ENCODE data around the gene ALK.

DNA sequence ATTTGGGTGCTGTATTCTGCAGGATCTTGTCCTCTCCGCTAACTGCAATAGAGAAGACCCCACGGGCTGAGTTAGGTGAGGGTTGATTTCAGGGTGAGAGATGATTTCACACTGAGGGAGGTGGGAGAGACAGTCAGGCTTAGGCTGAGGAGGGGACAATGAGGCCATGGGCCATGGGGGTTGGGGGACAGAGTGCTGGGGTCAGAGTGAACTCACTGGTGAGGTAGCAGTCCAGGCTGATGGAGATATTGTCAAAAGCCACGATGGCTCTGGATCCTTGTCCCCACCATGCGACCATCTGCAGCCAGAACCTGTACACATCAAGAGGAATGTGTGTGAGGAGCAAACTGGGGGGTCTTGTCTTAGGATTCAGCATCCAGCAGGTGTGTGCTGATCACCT is 646.2 kb downstream of the ALK start:
- no peak for TF ChIP-seq POLR2A (IDR thresholded peaks at IDR 0.05)
- TF ChIP-seq, protein P1, sequence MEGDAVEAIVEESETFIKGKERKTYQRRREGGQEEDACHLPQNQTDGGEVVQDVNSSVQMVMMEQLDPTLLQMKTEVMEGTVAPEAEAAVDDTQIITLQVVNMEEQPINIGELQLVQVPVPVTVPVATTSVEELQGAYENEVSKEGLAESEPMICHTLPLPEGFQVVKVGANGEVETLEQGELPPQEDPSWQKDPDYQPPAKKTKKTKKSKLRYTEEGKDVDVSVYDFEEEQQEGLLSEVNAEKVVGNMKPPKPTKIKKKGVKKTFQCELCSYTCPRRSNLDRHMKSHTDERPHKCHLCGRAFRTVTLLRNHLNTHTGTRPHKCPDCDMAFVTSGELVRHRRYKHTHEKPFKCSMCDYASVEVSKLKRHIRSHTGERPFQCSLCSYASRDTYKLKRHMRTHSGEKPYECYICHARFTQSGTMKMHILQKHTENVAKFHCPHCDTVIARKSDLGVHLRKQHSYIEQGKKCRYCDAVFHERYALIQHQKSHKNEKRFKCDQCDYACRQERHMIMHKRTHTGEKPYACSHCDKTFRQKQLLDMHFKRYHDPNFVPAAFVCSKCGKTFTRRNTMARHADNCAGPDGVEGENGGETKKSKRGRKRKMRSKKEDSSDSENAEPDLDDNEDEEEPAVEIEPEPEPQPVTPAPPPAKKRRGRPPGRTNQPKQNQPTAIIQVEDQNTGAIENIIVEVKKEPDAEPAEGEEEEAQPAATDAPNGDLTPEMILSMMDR (IDR thresholded peaks at IDR 0.05) = no peak

Data from Peyer's patch (tissue), 4 donors.